Choroid plexus epithelial cell (primary cell): ENCODE data around the gene CIAO2B.

ENCODE experiments used
- DNase-seq: peaks from one replicate; pipeline ENCODE4 v3.0.0-alpha.2; 2010; ENCODE audit warnings: low read depth
- H3K4me3 ChIP-seq: 2 replicates; pipeline ENCODE4 v1.5.1; 2011; ENCODE audit warnings: low read depth, mild to moderate bottlenecking, control low read depth, low read length, moderate library complexity
- TF ChIP-seq, protein P1 (sequence below): conservative IDR thresholded peaks from 2 replicates; pipeline ENCODE4 v1.5.1; 2011; ENCODE audit warnings: low read depth, mild to moderate bottlenecking, control low read depth, inconsistent platforms, low read length, moderate library complexity

The CIAO2B gene

DNA sequence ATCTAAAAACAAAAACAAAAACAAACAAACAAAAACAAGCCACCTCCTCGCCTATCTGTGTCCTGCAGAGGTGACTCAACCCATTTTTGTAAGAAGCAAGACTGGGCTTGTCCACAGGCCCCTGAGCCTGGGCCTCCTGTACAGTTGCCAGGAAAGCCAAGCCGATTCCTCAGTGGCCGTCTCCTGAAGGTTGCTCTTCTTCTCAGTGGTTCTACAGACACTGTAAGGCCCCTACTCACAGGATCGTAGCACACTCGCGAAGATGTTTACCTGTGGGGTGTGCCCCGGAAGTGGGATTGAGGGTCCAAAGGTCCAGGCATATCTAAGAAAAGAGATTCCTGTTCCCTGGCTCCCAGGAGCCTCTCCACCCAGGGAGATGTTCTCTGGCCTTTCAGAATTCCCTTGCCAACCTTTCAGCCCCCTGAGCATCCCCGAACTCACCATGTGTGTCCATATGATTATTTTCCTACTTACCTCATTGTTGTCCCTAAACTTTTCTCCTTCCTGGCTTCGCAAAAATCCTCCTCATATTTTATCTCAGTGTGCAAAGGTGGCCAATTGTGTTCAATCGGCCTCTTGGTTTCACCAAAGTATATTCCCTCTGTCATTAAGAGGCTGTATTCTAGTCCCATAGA lies 19.4 kb upstream of the CIAO2B start:
- no peak overlapping the region for H3K4me3 ChIP-seq
- DNase-seq, result no peak

GRCh38 chr16:66952430-66953110 lies 18.4 kb upstream of the CIAO2B start:
- no peak for DNase-seq
- no peak overlapping the region for H3K4me3 ChIP-seq
- TF ChIP-seq, protein P1, sequence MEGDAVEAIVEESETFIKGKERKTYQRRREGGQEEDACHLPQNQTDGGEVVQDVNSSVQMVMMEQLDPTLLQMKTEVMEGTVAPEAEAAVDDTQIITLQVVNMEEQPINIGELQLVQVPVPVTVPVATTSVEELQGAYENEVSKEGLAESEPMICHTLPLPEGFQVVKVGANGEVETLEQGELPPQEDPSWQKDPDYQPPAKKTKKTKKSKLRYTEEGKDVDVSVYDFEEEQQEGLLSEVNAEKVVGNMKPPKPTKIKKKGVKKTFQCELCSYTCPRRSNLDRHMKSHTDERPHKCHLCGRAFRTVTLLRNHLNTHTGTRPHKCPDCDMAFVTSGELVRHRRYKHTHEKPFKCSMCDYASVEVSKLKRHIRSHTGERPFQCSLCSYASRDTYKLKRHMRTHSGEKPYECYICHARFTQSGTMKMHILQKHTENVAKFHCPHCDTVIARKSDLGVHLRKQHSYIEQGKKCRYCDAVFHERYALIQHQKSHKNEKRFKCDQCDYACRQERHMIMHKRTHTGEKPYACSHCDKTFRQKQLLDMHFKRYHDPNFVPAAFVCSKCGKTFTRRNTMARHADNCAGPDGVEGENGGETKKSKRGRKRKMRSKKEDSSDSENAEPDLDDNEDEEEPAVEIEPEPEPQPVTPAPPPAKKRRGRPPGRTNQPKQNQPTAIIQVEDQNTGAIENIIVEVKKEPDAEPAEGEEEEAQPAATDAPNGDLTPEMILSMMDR, result no peak

More for the DNA sequence above, 19.4 kb upstream of the CIAO2B start:
- TF ChIP-seq, protein P1, result no peak

DNA sequence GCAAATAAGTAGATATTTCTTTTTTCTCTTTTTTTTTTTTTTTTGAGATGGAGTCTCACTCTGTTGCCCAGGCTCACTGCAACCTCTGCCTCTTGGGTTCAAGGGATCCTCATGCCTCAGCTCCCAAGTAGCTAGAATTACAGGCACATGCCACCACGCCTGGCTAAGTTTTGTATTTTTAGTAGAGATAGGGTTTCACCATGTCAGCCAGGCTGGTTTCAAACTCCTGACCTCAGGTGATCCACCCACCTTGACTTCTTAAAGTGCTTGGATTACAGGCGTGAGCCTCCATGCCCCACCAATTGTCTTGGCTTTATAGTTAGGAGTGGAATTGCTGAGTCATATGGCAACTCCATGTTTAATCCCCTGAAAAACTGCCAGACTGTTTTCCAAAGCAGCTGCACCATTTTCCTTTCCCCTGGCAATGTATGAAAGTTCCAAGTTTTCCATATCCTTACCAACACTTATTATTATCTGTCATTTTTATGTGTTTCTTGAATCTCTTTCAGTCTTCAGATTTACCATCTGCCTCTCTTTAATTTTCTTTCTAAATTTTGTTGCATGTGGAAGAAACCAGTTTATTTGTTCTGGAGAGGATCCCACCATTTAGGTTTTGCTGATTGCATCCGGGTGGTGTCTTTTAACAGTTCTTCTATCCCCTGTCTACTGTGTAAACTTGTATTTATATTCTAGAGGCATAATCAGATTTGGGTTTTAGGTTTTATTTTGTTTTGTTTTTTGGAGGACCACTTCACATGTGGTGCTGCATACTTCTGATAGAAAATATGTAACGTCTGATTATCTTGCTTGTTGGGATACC lies 17.0 kb upstream of the CIAO2B start:
- H3K4me3 ChIP-seq, result no peak overlapping the region
- TF ChIP-seq, protein P1, result no peak
- no peak for DNase-seq

DNA sequence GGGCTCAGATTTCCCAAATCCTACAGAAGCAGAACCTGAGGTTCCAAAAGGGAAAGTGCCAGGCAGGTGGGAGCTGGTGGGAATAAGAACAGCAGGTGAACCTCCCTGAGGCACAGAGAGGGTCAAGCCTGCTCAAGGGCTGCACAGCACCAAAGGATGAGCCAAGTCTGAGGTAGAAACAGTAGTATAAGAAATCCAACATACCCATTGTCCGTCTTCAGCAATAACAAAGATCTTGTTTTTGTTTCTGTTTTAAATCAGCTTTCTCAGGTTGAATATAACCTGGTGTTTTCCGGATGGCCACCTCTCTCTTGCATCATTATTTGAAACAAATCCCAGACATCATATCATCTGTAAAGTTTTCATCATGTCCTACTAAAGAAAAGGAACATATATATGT lies 16.2 kb upstream of the CIAO2B start:
- DNase-seq, result no peak
- no peak overlapping the region for H3K4me3 ChIP-seq
- TF ChIP-seq, protein P1, result no peak

DNA sequence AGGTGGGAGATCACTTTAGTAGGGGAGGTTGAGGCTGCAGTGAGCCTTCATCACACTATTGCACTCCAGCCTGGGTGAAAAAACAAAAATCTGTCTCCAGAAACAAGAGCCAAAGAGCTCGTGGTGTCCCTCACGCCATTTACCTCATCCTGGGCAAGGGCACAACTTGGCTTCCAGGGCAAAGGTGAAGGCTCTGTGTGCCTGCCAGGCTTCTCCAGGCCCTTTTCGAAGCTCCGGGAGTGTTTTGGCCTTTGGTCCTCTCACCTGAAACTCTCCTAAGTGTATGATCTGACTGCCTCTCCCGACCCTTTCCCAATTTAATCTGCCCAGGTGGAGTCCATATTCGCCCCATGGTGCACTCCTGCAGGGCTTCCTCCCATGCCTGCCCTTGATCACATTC lies 15.3 kb upstream of the CIAO2B start:
- DNase-seq, result no peak
- H3K4me3 ChIP-seq, result no peak overlapping the region
- TF ChIP-seq, protein P1, result no peak

- TF ChIP-seq, protein P1, result no peak
- no peak overlapping the region for H3K4me3 ChIP-seq
- DNase-seq, result no peak
Observed at GRCh38 chr16:66948837-66949225, 14.6 kb upstream of the CIAO2B start.
